Measurements from ENCODE around the gene HOXA13. TPM values are rescaled to one million over a fixed set of nuclear protein-coding genes. Genes with fewer than 3 reads are reported as not detected.

The HOXA13 gene
- total RNA-seq, 1 experiment from 2014 or later: not detected

DNA sequence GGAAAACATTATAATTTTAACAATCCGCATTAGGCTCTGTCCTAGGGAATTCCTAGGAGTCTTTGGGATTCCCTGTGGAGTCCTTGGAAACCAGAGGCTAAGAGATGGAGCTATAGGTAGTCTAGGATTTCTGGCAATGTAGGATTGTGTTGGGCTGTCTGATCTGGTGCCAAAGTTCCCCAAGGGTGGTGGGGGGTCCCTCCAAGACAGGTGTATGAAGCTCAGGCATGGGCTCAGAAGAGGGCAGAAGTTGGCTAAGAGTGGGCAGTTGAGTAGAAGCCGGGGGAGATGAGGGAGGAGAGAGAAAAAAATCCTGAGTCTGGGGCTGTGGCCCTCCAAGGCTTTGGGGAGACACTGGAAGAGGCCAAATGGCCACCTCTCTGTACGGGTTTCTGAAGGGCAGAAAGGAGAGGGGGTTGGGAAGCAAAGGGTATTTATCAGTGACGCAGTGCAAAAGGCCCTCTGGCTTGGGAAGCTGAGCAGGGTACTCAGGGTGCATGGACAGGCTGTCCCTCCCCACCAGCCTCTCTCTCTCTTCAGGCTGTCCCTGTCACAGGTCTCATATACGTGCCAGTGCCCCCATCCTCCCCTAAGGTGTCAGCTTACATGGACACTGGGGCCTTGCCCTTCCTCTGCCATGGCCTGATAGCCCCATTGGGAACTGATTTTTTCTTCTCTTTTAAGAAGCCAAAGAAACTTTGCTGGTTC, 53.2 kb downstream of the HOXA13 start:
- BruUV-seq (replicated peaks): no TSS peak
- Mint-ChIP-seq H3K4me1 (ENCODE audit: insufficient read depth, unreplicated experiment) (peaks cover 10% of the 10 kb centered on the region), H3K27me3 (ENCODE audit: insufficient read depth, unreplicated experiment) (no peaks in the 10 kb centered on the region), H3K27ac (ENCODE audit: low read depth, unreplicated experiment) (no peak overlapping the region), H3K36me3 (ENCODE audit: insufficient read depth, unreplicated experiment) (peaks cover 17% of the 10 kb centered on the region), H3K4me3 (ENCODE audit: unreplicated experiment) (peak overlapping the region; percentile 14), H3K9me3 (ENCODE audit: unreplicated experiment) (no peaks in the 10 kb centered on the region)
- TF ChIP-seq, protein P1, sequence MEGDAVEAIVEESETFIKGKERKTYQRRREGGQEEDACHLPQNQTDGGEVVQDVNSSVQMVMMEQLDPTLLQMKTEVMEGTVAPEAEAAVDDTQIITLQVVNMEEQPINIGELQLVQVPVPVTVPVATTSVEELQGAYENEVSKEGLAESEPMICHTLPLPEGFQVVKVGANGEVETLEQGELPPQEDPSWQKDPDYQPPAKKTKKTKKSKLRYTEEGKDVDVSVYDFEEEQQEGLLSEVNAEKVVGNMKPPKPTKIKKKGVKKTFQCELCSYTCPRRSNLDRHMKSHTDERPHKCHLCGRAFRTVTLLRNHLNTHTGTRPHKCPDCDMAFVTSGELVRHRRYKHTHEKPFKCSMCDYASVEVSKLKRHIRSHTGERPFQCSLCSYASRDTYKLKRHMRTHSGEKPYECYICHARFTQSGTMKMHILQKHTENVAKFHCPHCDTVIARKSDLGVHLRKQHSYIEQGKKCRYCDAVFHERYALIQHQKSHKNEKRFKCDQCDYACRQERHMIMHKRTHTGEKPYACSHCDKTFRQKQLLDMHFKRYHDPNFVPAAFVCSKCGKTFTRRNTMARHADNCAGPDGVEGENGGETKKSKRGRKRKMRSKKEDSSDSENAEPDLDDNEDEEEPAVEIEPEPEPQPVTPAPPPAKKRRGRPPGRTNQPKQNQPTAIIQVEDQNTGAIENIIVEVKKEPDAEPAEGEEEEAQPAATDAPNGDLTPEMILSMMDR (IDR thresholded peaks at IDR 0.05; ENCODE audit: unreplicated experiment): no peak
- intact Hi-C loops (cut with micrococcal nuclease): no loop called here
- POLR2A ChIA-PET: interaction anchor here (0.5 to 5.2 kb wide), 2 partner anchors 24 to 958 kb away, joined by 3 to 36 read pairs; no protein-coding TSS in a partner anchor
- no peak for DNase-seq (ENCODE audit: unreplicated experiment)
- CTCF ChIA-PET: interaction anchor here (0.6 to 1.1 kb wide), 3 partner anchors 479 to 1056 kb away, joined by 3 read pairs; no protein-coding TSS in a partner anchor

DNA sequence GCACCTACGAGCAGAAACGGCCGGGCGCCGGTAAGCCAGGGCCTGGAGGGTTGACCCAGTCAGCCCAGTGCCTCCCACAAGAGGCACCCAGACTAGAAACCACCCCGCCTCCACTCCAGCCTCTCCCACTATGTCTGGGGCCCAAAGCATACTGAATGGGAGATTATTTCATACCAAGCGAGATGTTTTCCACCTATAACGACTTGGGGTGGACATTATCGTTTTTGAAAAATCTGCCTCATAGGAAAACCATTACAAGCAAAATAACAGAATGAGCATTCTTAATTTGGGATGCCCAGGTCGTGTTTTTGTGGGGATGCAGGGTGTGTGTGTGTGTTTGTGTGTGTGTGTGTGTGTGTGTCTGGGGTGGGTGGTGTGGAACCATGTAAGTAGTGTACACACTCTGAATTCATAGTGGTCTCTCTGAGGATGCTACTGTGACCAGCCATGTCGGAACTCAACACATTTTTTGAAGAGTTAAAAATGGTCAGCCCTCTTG, 53.9 kb downstream of the HOXA13 start:
- Mint-ChIP-seq H3K27me3 (ENCODE audit: insufficient read depth, unreplicated experiment) (no peaks in the 10 kb centered on the region), H3K4me3 (ENCODE audit: unreplicated experiment) (no peak overlapping the region), H3K4me1 (ENCODE audit: insufficient read depth, unreplicated experiment) (peaks cover 14% of the 10 kb centered on the region), H3K9me3 (ENCODE audit: unreplicated experiment) (no peaks in the 10 kb centered on the region), H3K36me3 (ENCODE audit: insufficient read depth, unreplicated experiment) (peaks cover 24% of the 10 kb centered on the region), H3K27ac (ENCODE audit: low read depth, unreplicated experiment) (no peak overlapping the region)
- no peak for DNase-seq (ENCODE audit: unreplicated experiment)
- BruUV-seq (replicated peaks): no TSS peak
- TF ChIP-seq, protein P1 (IDR thresholded peaks at IDR 0.05; ENCODE audit: unreplicated experiment): no peak
- ChIA-PET CTCF (interaction anchor here (0.6 to 2.9 kb wide), 5 partner anchors 46 to 1056 kb away, joined by 3 to 16 read pairs (median 3); no protein-coding TSS in a partner anchor), POLR2A (interaction anchor here (7.1 to 7.2 kb wide), 2 partner anchors 17 to 289 kb away, joined by 49 to 459 read pairs; partner anchors contain the start of gene HOXA9)
- intact Hi-C loops (cut with micrococcal nuclease): no loop called here

DNA sequence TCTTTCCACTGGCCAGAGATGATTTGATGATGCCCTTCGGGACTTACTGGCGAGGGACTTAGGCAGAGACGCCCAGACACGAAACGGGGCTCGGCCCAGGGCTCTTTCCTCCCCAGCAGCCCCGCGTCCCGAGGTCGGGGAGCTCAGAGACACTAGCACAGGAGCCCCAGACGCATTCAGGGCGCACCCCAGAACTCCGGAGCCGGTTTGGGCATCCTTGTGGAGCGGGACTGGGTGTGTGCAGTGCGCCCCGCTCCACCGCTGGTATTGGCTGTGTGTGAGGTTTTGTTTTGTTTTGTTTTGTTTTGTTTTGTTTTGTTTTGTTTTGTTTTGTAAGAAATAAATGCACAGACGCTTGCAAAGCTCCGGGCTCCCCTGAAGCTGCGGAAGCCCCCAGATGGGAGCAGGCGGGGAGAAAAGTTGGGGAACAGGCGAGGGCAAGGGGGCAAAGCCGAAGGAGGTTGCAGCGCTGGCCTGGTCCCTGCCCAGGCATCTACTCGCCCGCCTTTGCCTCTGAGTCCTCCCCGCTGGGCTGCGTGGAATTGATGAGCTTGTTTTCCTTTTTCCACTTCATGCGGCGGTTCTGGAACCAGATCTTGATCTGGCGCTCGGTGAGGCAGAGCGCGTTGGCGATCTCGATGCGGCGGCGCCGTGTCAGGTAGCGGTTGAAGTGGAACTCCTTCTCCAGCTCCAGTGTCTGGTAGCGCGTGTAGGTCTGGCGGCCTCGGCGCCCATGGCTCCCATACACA, 54.6 kb downstream of the HOXA13 start:
- peaks cover 16% of the 10 kb centered on the region for H3K4me1 Mint-ChIP-seq (ENCODE audit: insufficient read depth, unreplicated experiment)
- POLR2A ChIA-PET: interaction anchor here (0.6 to 7.2 kb wide), 8 partner anchors 18 to 655 kb away, joined by 3 to 459 read pairs (median 25); partner anchors contain the start of gene HOXA9
- no peaks in the 10 kb centered on the region for H3K9me3 Mint-ChIP-seq (ENCODE audit: unreplicated experiment)
- DNase-seq (ENCODE audit: unreplicated experiment): no peak
- no TSS peak for BruUV-seq (replicated peaks)
- H3K27me3 Mint-ChIP-seq (ENCODE audit: insufficient read depth, unreplicated experiment): no peaks in the 10 kb centered on the region
- no peak overlapping the region for H3K4me3 Mint-ChIP-seq (ENCODE audit: unreplicated experiment)
- TF ChIP-seq, protein P1 (IDR thresholded peaks at IDR 0.05; ENCODE audit: unreplicated experiment): no peak
- no peak overlapping the region for H3K27ac Mint-ChIP-seq (ENCODE audit: low read depth, unreplicated experiment)
- H3K36me3 Mint-ChIP-seq (ENCODE audit: insufficient read depth, unreplicated experiment): peaks cover 29% of the 10 kb centered on the region
- CTCF ChIA-PET: interaction anchor here (0.6 to 6.7 kb wide), 15 partner anchors 16 to 1046 kb away, joined by 3 to 190 read pairs (median 7); no protein-coding TSS in a partner anchor
- intact Hi-C loops (cut with micrococcal nuclease): no loop called here

All from MCF 10A (cell line).